Naive B cell (primary cell): Measurements from ENCODE around the gene TRAF3. TPM values are rescaled to one million over a fixed set of nuclear protein-coding genes. Genes with fewer than 3 reads are reported as not detected.
A peak's percentile ranks its signal among the peaks of the same experiment; 100 is the strongest.

Experiments
- ATAC-seq, 2 donors: fragments of 150-1000 bp; cut with Tn5 transposase; 2 replicates each; pipeline ENCODE4 v1.10.0; 2021; ENCODE audit warnings: low read depth in 2 of 2, mild to moderate bottlenecking in 2 of 2, moderate library complexity in 2 of 2
- DNase-seq: peaks from one replicate; pipeline ENCODE4 v3.0.0; 2022
- H3K27ac Mint-ChIP-seq, 6 donors: one replicate each; pipeline ENCODE4 v1.8.0; 2020 to 2022; ENCODE audit warnings: mild to moderate bottlenecking in 6 of 6, mixed read lengths in 6 of 6, moderate library complexity in 5 of 6, inconsistent platforms in 2 of 6
- H3K27me3 Mint-ChIP-seq, 3 donors: one replicate each; pipeline ENCODE4 v1.8.0; 2021 to 2022; ENCODE audit warnings: mixed read lengths in 3 of 3, mild to moderate bottlenecking in 1 of 3
- H3K36me3 Mint-ChIP-seq, 2 donors: one replicate each; pipeline ENCODE4 v1.8.0; 2020 to 2022; ENCODE audit warnings: mixed read lengths in 2 of 2, inconsistent platforms in 1 of 2, mild to moderate bottlenecking in 1 of 2
- H3K4me1 Mint-ChIP-seq, 3 donors: one replicate each; pipeline ENCODE4 v1.8.0; 2020 to 2022; ENCODE audit warnings: mixed read lengths in 3 of 3, inconsistent platforms in 1 of 3, mild to moderate bottlenecking in 1 of 3, moderate library complexity in 1 of 3
- H3K4me3 Mint-ChIP-seq, 8 donors: one replicate each; pipeline ENCODE4 v1.8.0; 2020 to 2022; ENCODE audit warnings: mild to moderate bottlenecking in 8 of 8, mixed read lengths in 8 of 8, moderate library complexity in 8 of 8, inconsistent platforms in 2 of 8
- H3K9me3 Mint-ChIP-seq, 7 donors: one replicate each; pipeline ENCODE4 v1.8.0; 2020 to 2022; ENCODE audit warnings: mixed read lengths in 7 of 7, mild to moderate bottlenecking in 5 of 7, inconsistent platforms in 2 of 7, moderate library complexity in 1 of 7
- polyA plus RNA-seq, 6 donors: library from polyadenylated mRNA; unstranded; fragments of 300-500 nt; fragmentation: Illumina TruSeq; gene quantifications; one replicate each; pipeline ENCODE4 v1.2.3, GENCODE V29; 2021; ENCODE audit warnings: low read depth in 6 of 6

TRAF3 gene
- polyA plus RNA-seq, 6 donors from 2014 or later, result 22.2 to 36.7 (median 27.0) TPM

- Mint-ChIP-seq H3K9me3 (no peaks in the 10 kb centered on the region), H3K4me3 (no peak overlapping the region), H3K27me3 (no peaks in the 10 kb centered on the region), H3K36me3 (peaks cover 4 to 8% of the 10 kb centered on the region in 2 donors), H3K27ac (peak overlapping the region in 1 of 6 donors; percentile 18), H3K4me1 (peaks cover 0 to 15% (median 4%) of the 10 kb centered on the region in 3 donors)
- ATAC-seq, result no peak
- no peak for DNase-seq
Measured at GRCh38 chr14:102943454-102943853, 166.2 kb downstream of the TRAF3 start.

GRCh38 chr14:102943979-102944378 is 166.7 kb downstream of the TRAF3 start:
- no peak for DNase-seq
- Mint-ChIP-seq H3K27ac (peak overlapping the region in 3 of 6 donors; percentile 18 to 60 (median 42)), H3K36me3 (peaks cover 4 to 8% of the 10 kb centered on the region in 2 donors), H3K9me3 (no peaks in the 10 kb centered on the region), H3K4me1 (peaks cover 4 to 20% (median 7%) of the 10 kb centered on the region in 3 donors), H3K4me3 (peak overlapping the region in 1 of 8 donors; percentile 52), H3K27me3 (no peaks in the 10 kb centered on the region)
- ATAC-seq, result no peak

- Mint-ChIP-seq H3K27ac (peak overlapping the region in 4 of 6 donors; percentile 29 to 87 (median 51)), H3K27me3 (no peaks in the 10 kb centered on the region), H3K36me3 (peaks cover 4 to 8% of the 10 kb centered on the region in 2 donors), H3K9me3 (no peaks in the 10 kb centered on the region), H3K4me1 (peaks cover 11 to 27% (median 14%) of the 10 kb centered on the region in 3 donors), H3K4me3 (peak overlapping the region in 1 of 8 donors; percentile 29)
- DNase-seq (no peak), ATAC-seq (no peak)
Measured at GRCh38 chr14:102944448-102945330, 167.4 kb downstream of the TRAF3 start.

DNA sequence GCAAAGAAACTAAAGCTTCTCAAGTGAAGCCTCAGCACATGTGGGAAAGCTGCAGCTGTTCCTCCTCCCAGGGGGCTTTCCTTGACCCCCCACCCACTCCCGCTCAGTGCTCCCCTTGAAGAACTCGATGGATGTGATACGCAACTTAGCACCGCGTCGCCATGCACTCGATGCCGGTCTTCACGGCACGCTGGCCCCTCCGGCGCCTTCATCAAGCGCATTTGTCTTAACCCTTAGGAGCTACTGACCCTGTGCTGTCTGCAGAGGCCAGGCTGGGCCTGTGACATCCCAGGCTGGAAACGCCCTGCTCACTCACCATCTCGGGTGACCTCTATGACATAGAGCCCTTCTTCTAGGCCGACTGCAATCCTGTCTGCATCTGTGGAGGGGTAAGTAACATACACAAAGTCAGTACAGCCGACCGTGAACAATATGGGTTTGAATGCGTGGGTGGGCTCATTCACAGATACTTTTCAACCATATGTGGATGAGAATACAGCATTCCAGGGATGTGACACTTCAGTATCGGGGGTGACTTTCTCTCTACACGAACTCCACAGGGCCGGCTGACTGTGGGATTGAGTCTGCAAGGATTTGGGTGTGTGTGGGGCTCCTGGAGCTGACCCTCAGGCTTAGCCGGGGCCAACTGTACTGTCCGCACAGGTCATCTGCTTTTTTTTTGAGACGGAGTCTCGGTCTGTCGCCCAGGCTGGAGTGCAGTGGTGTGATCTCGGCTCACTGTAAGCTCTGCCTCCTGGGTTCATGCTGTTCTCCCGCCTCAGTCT is 168.3 kb downstream of the TRAF3 start:
- Mint-ChIP-seq H3K4me3 (no peak overlapping the region), H3K9me3 (no peaks in the 10 kb centered on the region), H3K36me3 (peaks cover 1 to 8% of the 10 kb centered on the region in 2 donors), H3K27me3 (no peaks in the 10 kb centered on the region), H3K4me1 (peaks cover 16 to 33% (median 19%) of the 10 kb centered on the region in 3 donors), H3K27ac (peak overlapping the region in 1 of 6 donors; percentile 87)
- DNase-seq (no peak), ATAC-seq (no peak)

DNA sequence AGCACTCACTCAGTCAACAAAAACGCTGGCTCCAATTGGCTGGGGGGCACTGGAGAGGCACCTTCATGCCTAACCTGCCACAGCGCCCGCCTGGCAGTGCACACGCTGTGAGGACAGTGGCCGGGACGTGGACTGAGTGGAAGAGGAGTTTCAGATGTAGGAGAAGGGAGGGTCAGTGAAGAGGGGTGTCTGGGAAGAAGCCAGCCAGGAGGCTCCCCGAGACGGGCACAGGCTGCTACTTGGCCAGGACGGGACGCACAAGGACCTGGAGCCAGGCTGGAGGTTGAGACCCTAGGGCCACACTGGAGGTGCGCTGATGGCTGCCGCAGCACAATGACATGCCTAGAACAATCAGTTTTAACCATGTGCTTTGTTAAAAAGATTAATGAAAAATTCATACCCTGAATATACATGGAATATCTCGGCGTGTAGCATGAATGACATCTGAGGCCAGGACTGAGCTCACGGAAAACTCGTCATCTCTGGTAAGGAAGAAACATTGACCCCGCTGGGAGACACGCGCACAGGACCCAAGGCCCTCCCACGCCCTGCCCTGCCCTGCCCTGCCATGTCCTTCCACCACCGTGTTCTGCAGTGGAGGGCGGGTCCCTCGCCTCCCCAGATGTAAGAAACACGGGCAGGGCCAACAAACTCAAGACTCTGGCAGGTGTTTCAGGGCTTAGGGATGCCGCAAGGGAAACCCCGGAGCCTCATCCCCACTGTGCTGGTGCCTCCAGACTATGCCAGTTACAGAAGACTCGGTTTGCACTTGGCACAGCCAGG is 170.3 kb downstream of the TRAF3 start:
- Mint-ChIP-seq H3K9me3 (no peaks in the 10 kb centered on the region), H3K4me1 (peaks cover 16 to 32% (median 19%) of the 10 kb centered on the region in 3 donors), H3K27ac (peak overlapping the region in 5 of 6 donors; percentile 75 to 94 (median 85)), H3K4me3 (peak overlapping the region in 3 of 8 donors; percentile 6 to 62 (median 30)), H3K27me3 (no peaks in the 10 kb centered on the region), H3K36me3 (peaks cover 0 to 8% of the 10 kb centered on the region in 2 donors)
- no peak for ATAC-seq
- DNase-seq, result no peak

DNA sequence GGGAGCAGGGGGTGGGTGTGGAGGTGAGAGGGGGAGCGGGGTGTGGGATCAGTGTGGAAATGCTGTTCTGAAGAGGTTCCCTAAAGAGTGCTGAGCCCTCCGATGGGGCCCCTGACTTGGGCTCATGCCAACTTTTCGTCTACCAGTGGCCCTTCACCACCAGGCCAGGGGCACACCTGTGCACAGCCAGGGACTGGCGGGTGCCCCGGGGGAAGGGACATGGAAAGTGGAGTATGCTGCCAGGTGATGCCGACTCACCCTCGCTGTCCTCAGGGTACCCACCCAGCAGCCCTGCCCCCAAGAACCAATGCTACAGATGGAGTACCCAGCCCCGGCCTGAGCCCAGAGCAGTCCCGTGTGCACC is 171.4 kb downstream of the TRAF3 start:
- DNase-seq, result no peak
- Mint-ChIP-seq H3K4me3 (peak overlapping the region in 6 of 8 donors; percentile 6 to 86 (median 52)), H3K9me3 (no peaks in the 10 kb centered on the region), H3K27me3 (no peaks in the 10 kb centered on the region), H3K27ac (peak overlapping the region in 5 of 6 donors; percentile 69 to 93 (median 87)), H3K36me3 (peaks cover 4 to 14% of the 10 kb centered on the region in 2 donors), H3K4me1 (peaks cover 16 to 32% (median 19%) of the 10 kb centered on the region in 3 donors)
- ATAC-seq, result no peak

GRCh38 chr14:102949062-102949800 is 172.0 kb downstream of the TRAF3 start:
- peak; percentile 83 for DNase-seq
- H3K4me1 Mint-ChIP-seq, result peaks cover 16 to 32% (median 19%) of the 10 kb centered on the region in 3 donors
- H3K27ac Mint-ChIP-seq, result peak overlapping the region; percentile 69 to 93 (median 88)
- no peaks in the 10 kb centered on the region for H3K27me3 Mint-ChIP-seq
- no peaks in the 10 kb centered on the region for H3K9me3 Mint-ChIP-seq
- peak; percentile 83 to 84 for ATAC-seq
- H3K36me3 Mint-ChIP-seq, result peaks cover 5 to 16% of the 10 kb centered on the region in 2 donors
- peak overlapping the region; percentile 6 to 86 (median 57) for H3K4me3 Mint-ChIP-seq

GRCh38 chr14:102949801-102950451 is 172.7 kb downstream of the TRAF3 start:
- peaks cover 16 to 32% (median 19%) of the 10 kb centered on the region in 3 donors for H3K4me1 Mint-ChIP-seq
- ATAC-seq (peak; percentile 1 to 2), DNase-seq (no peak)
- H3K27me3 Mint-ChIP-seq, result no peaks in the 10 kb centered on the region
- peak overlapping the region in 7 of 8 donors; percentile 27 to 86 (median 57) for H3K4me3 Mint-ChIP-seq
- no peaks in the 10 kb centered on the region for H3K9me3 Mint-ChIP-seq
- peaks cover 5 to 16% of the 10 kb centered on the region in 2 donors for H3K36me3 Mint-ChIP-seq
- H3K27ac Mint-ChIP-seq, result peak overlapping the region; percentile 69 to 93 (median 87)

GRCh38 chr14:102951034-102951433 is 173.8 kb downstream of the TRAF3 start:
- no peaks in the 10 kb centered on the region for H3K27me3 Mint-ChIP-seq
- peak overlapping the region in 2 of 6 donors; percentile 26 to 63 for H3K27ac Mint-ChIP-seq
- ATAC-seq (no peak), DNase-seq (no peak)
- peaks cover 16 to 32% (median 19%) of the 10 kb centered on the region in 3 donors for H3K4me1 Mint-ChIP-seq
- H3K9me3 Mint-ChIP-seq, result no peaks in the 10 kb centered on the region
- H3K4me3 Mint-ChIP-seq, result peak overlapping the region in 1 of 8 donors; percentile 42
- H3K36me3 Mint-ChIP-seq, result peaks cover 11 to 16% of the 10 kb centered on the region in 2 donors

DNA sequence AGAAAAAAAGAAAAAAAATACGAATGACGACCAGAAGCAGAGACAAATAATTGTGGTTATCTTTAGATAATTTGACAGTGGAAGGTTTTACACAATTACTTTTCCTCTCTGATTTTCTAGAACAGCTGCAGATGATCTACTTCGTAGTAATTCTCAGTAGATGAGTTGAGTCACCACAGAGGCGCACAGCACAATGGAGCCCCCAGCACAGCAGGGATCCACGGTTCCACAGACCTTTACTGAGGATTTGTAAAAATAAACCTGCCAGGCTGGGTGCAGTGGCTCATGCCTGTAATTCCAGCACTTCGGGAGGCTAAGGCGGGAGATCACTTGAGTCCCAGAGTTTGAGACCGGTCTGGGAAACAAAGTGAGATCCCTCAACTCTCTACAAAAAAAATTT is 174.6 kb downstream of the TRAF3 start:
- Mint-ChIP-seq H3K4me3 (no peak overlapping the region), H3K36me3 (peaks cover 13 to 16% of the 10 kb centered on the region in 2 donors), H3K9me3 (no peaks in the 10 kb centered on the region), H3K27ac (peak overlapping the region in 1 of 6 donors; percentile 60), H3K27me3 (no peaks in the 10 kb centered on the region), H3K4me1 (peaks cover 16 to 29% (median 19%) of the 10 kb centered on the region in 3 donors)
- ATAC-seq (no peak), DNase-seq (no peak)

DNA sequence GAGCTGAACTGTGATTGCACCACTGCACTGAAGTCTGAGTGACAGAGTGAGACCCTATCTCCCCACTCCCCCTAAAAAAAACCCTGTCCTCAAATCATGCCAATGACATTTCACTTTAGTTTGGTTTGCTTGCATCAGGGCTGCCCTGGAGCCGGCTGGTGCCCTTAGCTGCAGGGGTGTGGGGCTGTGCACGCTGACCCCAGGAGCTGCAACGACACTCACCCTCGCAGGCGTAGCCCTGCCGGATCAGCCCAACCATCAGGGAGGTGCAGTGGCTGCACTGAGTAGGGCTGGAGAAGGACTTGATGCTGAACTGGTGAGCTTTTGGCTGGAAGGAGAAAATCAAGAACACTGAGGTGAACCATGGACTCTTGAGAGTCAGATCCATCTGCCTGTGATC is 175.0 kb downstream of the TRAF3 start:
- DNase-seq (no peak), ATAC-seq (no peak)
- Mint-ChIP-seq H3K4me1 (peaks cover 14 to 24% (median 19%) of the 10 kb centered on the region in 3 donors), H3K4me3 (no peak overlapping the region), H3K27me3 (no peaks in the 10 kb centered on the region), H3K27ac (peak overlapping the region in 1 of 6 donors; percentile 60), H3K9me3 (no peaks in the 10 kb centered on the region), H3K36me3 (peaks cover 12 to 13% of the 10 kb centered on the region in 2 donors)

DNA sequence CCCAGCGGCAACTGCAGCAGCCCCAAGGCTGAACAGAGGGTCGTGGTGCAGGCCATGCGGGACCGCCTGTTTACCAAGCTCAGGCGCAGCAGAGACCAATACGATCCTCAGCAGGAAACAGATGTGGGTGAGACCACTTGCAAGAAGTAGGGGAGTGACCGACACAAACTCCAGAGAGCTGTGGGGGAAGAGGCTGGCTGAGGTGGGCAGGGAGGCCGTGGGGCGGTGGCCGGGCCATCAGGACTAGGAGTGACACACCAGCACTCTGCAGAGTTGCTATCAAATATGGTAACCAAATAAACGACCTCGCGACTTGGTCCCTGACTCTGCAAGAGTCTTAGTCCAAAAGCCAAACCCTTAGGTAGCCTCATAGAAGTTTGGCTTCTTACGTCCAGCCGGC is 175.9 kb downstream of the TRAF3 start:
- Mint-ChIP-seq H3K9me3 (no peaks in the 10 kb centered on the region), H3K4me3 (no peak overlapping the region), H3K27me3 (no peaks in the 10 kb centered on the region), H3K36me3 (peaks cover 14 to 16% of the 10 kb centered on the region in 2 donors), H3K27ac (no peak overlapping the region), H3K4me1 (peaks cover 13 to 20% (median 19%) of the 10 kb centered on the region in 3 donors)
- ATAC-seq (no peak), DNase-seq (no peak)
